SK-N-SH treated with all-trans-retinoic acid at 6 μM for 48 hours (cell line): ENCODE data around the gene CCDC188.

Experiments used
- ISL1 ChIP-seq: fragments of 250-450 bp; sonication (Bioruptor Pico); IDR thresholded peaks from 2 replicates; pipeline ENCODE4 v2.1.2; 2022; ENCODE audit warnings: mild to moderate bottlenecking, moderate library complexity
- PPARA ChIP-seq: fragments of 250-450 bp; sonication (Bioruptor Pico); IDR thresholded peaks from 2 replicates; pipeline ENCODE4 v1.5.0; 2020; ENCODE audit warnings: mild to moderate bottlenecking, borderline replicate concordance
- RARB ChIP-seq: fragments of 250-450 bp; sonication (Bioruptor Pico); IDR thresholded peaks from 2 replicates; pipeline ENCODE4 v1.8.0; 2021; ENCODE audit warnings: mild to moderate bottlenecking, moderate library complexity
- TOX ChIP-seq: fragments of 250-450 bp; sonication (Bioruptor Pico); IDR thresholded peaks from 2 replicates; pipeline ENCODE4 v1.8.0; 2021; ENCODE audit warnings: mild to moderate bottlenecking, moderate library complexity, borderline replicate concordance
- ZC3H10 ChIP-seq: fragments of 250-450 bp; sonication (Bioruptor Pico); IDR thresholded peaks from 2 replicates; pipeline ENCODE4 v1.5.1; 2021; ENCODE audit warnings: mild to moderate bottlenecking, moderate library complexity
- ZFP3 ChIP-seq: fragments of 250-450 bp; sonication (Bioruptor Pico); IDR thresholded peaks from 2 replicates; pipeline ENCODE4 v1.5.0; 2020; ENCODE audit warnings: mild to moderate bottlenecking, moderate library complexity
- ZFP30 ChIP-seq: fragments of 450-650 bp; formaldehyde crosslinking; IDR thresholded peaks from 2 replicates; pipeline ENCODE4 v1.5.0; 2022; ENCODE audit warnings: mild to moderate bottlenecking, moderate library complexity
- TF ChIP-seq, protein P1 (sequence below): fragments of 250-450 bp; sonication (Bioruptor Pico); IDR thresholded peaks from 2 replicates; pipeline ENCODE4 v1.8.0; 2020; ENCODE audit warnings: mild to moderate bottlenecking, moderate library complexity, borderline replicate concordance
- TF ChIP-seq, protein P2 (sequence below): fragments of 250-450 bp; sonication (Bioruptor Pico); IDR thresholded peaks from 2 replicates; pipeline ENCODE4 v1.5.1; 2021; ENCODE audit warnings: mild to moderate bottlenecking, moderate library complexity
- TF ChIP-seq, protein P3 (sequence below): fragments of 250-450 bp; sonication (Bioruptor Pico); IDR thresholded peaks from 2 replicates; pipeline ENCODE4 v1.5.0; 2020; ENCODE audit warnings: mild to moderate bottlenecking, moderate library complexity

DNA sequence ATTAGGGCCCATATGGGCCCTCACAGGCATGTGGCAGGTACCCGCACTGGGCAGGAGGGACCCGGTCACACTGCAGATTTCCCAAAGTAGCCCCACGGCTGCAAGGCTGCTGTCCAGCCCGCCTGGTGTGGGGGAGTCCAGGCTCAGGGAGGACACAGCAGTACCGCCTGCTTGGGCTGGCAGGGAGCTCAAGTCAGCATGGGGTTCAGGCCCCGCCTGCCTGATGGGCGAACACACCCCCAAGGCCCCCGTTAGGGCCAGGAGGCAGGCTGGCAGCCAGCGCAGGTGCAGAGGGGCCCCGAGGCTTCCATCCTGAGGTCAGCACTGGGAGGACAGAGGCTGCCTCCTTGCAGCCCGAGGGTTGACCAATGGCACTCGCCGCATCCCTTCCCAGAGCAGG lies 13.7 kb downstream of the CCDC188 start:
- TF ChIP-seq ZFP30 (CRISPR knock-in tag) (no peak), ZFP3 (CRISPR knock-in tag) (no peak), PPARA (CRISPR knock-in tag) (no peak), ISL1 (no peak), RARB (CRISPR knock-in tag) (no peak), ZC3H10 (CRISPR knock-in tag) (no peak), TOX (CRISPR knock-in tag) (no peak)
- TF ChIP-seq, protein P1, sequence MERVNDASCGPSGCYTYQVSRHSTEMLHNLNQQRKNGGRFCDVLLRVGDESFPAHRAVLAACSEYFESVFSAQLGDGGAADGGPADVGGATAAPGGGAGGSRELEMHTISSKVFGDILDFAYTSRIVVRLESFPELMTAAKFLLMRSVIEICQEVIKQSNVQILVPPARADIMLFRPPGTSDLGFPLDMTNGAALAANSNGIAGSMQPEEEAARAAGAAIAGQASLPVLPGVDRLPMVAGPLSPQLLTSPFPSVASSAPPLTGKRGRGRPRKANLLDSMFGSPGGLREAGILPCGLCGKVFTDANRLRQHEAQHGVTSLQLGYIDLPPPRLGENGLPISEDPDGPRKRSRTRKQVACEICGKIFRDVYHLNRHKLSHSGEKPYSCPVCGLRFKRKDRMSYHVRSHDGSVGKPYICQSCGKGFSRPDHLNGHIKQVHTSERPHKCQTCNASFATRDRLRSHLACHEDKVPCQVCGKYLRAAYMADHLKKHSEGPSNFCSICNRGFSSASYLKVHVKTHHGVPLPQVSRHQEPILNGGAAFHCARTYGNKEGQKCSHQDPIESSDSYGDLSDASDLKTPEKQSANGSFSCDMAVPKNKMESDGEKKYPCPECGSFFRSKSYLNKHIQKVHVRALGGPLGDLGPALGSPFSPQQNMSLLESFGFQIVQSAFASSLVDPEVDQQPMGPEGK (CRISPR knock-in tag) = no peak
- TF ChIP-seq, protein P2, sequence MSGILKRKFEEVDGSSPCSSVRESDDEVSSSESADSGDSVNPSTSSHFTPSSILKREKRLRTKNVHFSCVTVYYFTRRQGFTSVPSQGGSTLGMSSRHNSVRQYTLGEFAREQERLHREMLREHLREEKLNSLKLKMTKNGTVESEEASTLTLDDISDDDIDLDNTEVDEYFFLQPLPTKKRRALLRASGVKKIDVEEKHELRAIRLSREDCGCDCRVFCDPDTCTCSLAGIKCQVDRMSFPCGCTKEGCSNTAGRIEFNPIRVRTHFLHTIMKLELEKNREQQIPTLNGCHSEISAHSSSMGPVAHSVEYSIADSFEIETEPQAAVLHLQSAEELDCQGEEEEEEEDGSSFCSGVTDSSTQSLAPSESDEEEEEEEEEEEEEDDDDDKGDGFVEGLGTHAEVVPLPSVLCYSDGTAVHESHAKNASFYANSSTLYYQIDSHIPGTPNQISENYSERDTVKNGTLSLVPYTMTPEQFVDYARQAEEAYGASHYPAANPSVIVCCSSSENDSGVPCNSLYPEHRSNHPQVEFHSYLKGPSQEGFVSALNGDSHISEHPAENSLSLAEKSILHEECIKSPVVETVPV (CRISPR knock-in tag) = no peak
- TF ChIP-seq, protein P3, sequence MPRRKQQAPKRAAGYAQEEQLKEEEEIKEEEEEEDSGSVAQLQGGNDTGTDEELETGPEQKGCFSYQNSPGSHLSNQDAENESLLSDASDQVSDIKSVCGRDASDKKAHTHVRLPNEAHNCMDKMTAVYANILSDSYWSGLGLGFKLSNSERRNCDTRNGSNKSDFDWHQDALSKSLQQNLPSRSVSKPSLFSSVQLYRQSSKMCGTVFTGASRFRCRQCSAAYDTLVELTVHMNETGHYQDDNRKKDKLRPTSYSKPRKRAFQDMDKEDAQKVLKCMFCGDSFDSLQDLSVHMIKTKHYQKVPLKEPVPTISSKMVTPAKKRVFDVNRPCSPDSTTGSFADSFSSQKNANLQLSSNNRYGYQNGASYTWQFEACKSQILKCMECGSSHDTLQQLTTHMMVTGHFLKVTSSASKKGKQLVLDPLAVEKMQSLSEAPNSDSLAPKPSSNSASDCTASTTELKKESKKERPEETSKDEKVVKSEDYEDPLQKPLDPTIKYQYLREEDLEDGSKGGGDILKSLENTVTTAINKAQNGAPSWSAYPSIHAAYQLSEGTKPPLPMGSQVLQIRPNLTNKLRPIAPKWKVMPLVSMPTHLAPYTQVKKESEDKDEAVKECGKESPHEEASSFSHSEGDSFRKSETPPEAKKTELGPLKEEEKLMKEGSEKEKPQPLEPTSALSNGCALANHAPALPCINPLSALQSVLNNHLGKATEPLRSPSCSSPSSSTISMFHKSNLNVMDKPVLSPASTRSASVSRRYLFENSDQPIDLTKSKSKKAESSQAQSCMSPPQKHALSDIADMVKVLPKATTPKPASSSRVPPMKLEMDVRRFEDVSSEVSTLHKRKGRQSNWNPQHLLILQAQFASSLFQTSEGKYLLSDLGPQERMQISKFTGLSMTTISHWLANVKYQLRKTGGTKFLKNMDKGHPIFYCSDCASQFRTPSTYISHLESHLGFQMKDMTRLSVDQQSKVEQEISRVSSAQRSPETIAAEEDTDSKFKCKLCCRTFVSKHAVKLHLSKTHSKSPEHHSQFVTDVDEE (CRISPR knock-in tag) = no peak
